Stimulated activated CD8-positive, alpha-beta memory T cell treated with anti-CD3 and anti-CD28 coated beads, Interleukin-15, amount 100 ng/mL, for 24 hours (primary cell): Measurements from ENCODE around the gene USP9Y.

ENCODE experiments used
- DNase-seq: peaks from one replicate; pipeline ENCODE4 v3.0.0-alpha.2; 2020; ENCODE audit warnings: low read depth

Gene USP9Y

GRCh38 chrY:12765976-12766375 lies 64.9 kb downstream of the USP9Y start:
- DNase-seq, result no peak

- no peak for DNase-seq
These were observed 83.5 kb downstream of the USP9Y start for GRCh38 chrY:12784521-12784920.

DNA sequence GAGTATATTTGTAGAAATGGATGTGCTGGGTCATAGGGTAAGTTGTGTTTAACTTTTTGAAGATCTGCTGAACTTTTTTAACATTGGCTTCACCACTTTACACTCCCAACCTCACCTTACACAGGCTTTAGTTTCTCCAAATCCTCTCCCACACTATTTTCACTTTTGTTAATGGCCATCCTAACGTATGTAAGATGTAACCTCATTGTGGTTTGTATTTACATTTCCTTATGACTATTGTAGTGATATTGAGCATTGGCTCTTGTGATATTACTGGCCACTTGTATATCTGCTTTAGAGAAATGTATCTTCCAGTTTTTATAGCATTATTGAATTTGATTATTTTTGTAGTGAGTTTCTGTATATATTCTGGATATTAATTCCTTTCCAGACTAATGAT lies 93.0 kb downstream of the USP9Y start:
- DNase-seq, result no peak

GRCh38 chrY:12808046-12808445 lies 107.0 kb downstream of the USP9Y start:
- DNase-seq, result no peak

DNA sequence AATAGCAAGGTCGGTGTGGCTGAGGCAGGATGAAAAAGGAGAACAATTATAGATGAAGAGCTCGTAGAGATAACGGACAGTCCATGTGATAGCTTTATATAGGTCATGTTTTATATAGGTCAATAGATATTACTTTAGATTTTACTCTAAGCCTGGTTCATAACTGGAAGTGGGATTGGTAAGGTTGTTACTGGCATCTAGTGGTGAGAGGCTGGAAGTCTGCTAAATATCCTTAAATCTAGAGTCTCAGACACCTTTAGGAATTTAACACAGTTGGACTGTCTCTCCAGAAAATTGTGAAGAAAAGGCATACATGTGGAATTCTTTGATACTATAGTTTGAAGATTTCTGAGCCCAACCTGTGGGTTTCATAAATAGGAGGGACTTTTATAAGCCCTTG lies 108.0 kb downstream of the USP9Y start:
- no peak for DNase-seq

DNA sequence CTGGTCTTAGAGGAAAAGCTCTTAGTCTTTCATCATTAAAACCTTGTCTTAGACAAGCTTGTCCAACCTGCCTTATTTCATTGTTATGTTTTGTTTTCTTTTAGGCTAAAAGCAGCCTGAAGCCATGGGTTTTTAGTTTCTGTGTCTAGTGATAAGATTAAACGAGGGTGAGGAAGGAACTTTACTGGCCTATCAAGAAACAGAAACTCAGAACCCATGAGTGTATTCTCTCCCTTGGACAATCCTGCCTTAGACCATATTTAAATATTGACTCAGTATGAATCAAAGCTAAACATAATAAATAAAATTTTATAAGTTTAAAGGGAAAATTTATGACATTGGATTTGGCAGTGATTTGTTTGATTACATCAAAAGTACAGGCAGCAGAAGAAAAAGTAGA lies 122.4 kb downstream of the USP9Y start:
- no peak for DNase-seq

DNA sequence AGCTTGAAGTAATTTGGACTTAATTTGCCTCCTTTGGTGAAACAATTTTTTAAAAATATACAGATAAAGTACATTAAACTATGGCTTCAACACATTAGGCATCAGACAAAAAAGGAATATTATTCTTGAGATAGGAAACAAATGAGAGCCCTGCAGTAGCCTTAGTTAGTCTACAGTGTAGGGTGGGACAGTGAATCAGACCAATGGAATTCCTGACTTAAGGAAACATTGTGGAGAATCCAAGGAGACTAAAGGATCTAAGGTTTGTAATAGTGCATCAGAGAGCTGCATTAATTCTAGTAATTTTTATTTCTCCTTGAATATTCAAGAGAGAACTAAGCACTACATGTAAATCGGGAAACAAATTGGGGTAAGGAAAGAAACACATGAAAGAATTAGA lies 125.8 kb downstream of the USP9Y start:
- no peak for DNase-seq

DNA sequence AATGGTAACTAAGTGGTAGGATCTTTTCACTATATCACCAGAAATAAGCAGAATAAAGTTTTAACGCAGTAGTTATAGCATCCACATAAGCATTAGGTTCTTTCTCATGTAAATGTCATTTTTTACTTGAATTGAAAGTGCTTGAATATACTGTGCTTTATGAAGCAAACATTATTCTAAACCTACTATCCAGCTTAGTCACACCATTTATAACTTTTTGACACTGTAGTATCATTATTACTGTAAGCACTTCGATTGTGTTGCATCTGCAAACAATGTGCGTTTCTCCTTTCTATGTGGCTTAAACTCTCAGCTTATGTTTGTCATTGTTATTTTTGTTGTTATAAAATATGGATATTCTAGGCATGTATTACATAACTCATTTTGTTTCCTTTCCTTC lies 132.3 kb downstream of the USP9Y start:
- DNase-seq, result no peak

GRCh38 chrY:12837550-12837949 lies 136.5 kb downstream of the USP9Y start:
- DNase-seq, result no peak

DNA sequence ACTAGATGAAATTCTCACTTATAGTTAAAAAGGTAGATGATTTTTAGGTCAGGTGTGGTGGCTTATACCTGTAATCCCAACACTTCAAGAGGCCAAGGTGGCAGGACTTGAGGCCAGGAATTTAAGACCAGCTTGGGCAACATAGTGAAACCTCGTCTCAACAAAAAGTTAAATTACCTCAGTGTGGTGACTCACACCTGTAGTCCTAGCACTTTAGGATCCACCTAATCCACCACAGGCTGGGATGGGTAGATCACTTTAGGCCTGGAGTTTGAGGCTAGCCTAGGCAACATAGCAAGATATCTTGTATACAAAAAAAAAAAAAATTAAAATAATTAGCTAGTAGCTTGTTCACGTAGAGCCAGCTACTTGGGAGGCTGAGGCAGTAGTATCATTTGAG lies 140.3 kb downstream of the USP9Y start:
- no peak for DNase-seq

DNA sequence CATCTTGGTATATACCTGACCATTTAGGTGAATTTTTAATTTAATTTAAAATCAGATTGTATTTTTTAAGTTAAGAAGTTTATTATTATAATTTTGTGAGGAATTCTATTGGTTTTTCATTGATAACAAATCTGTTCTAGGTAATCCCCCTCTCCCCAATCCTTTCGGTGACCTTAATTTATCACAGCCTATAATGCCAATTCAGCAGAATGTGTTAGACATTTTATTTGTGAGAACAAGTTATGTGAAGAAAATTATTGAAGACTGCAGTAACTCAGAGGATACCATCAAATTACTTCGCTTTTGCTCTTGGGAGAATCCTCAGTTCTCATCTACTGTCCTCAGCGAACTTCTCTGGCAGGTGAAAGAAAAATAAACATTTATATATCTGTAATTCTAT lies 145.8 kb downstream of the USP9Y start:
- DNase-seq, result no peak

DNA sequence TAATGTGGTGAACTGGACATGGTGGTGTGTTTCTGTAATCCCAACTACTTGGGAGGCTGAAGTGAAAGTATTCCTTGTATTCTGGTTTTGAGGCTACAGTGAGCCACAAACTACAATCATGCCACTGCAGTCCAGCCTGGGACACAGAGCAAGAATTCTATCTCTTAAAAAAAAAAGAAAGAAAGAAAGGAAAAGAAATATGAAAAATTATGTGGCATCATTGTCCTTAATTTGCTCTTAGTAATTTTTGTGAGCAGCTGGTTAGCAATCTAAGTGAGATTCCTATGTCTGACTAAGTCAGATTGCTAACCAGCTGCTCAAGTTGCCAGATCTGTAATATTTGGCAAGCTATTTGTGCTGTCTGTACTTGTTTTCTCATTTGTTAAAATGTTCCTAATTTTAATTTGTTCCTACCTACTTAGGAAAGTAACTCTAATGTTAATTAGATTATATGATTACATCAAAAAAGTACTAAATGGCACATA lies 154.8 kb downstream of the USP9Y start:
- no peak for DNase-seq

GRCh38 chrY:12867960-12868359 lies 166.9 kb downstream of the USP9Y start:
- DNase-seq, result no peak

DNA sequence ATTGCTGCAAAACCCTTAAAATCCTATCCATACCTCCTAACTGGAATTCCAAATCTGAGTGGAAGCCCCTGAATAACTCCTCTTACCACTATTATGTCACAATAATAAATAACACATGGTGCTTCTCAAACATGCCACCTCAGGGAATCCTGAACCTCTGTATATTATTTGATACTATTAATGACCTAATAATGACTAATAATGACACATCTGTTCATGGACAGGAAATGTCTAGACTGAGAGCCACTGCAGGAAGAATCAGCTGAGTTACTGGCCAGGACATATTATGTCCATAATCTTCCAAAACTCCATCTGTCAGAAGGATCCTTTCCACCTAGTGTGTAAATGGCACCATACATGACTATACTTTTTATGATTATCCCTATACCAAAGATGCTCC lies 195.9 kb downstream of the USP9Y start:
- no peak for DNase-seq

DNA sequence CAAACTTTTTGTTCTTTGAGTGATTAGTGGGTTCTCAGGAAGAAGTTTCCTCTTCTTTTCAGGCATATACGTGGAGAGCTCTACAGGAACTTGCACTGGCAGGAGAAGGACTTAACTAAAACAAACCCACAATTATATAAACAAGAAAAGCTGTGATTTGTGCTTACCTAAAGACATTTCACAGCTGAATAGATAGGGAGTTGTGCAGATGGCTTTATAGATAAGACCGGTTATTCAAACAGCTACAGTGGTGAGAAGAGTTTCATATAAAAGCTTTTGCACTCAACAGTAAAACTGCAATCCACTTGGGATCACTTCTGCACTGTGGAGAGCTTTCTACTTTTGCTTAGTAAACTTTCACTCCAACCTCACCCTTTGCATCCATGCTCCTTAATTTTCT lies 197.6 kb downstream of the USP9Y start:
- no peak for DNase-seq

- peak; percentile 44 for DNase-seq
These were observed 203.8 kb downstream of the USP9Y start, which contains the start of gene DDX3Y for GRCh38 chrY:12904618-12905516. TSS of gene DDX3Y (plus strand) at chrY:12904868. CDS start at chrY:12904937, 69 bp downstream.

DNA sequence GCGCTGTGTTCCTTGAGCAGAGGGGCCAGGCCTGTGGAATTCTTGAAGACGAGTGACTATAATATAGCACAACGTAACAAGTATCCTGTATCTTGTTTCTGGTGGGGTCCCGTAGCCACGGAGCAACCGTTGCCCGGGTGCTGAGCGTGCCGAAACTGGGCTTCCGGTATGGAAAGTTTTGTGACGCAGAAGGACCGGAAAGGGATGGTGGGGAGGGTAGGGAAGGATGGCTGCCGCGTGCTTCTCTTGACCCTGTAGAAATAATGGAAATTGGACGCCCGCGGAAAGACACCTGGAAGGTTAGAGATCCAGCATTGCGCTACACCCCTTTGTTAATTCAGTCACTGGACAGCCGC lies 204.5 kb downstream of the USP9Y start:
- DNase-seq, result peak; percentile 38

GRCh38 chrY:12905895-12906294 lies 204.9 kb downstream of the USP9Y start:
- no peak for DNase-seq
